ENCODE data around the gene TARS3.

- TF ChIP-seq CTCF (IDR thresholded peaks at IDR 0.05; ENCODE audit: extremely low read depth in 1 of 2, insufficient read depth in 1 of 2, low read depth in 1 of 2, low read length in 2 of 2), result no peak
- TF ChIP-seq JUN (IDR thresholded peaks at IDR 0.05; ENCODE audit: borderline replicate concordance, insufficient read depth, insufficient read length, low read depth), result no peak
- no peak for TF ChIP-seq POLR2A (IDR thresholded peaks at IDR 0.05; ENCODE audit: low read depth, low read length)
- TF ChIP-seq MAX (IDR thresholded peaks at IDR 0.05; ENCODE audit: insufficient read depth, insufficient read length), result no peak
- no peak for TF ChIP-seq POLR2AphosphoS5 (IDR thresholded peaks at IDR 0.05; ENCODE audit: insufficient read depth, low read depth, low read length)
- TF ChIP-seq MYC (IDR thresholded peaks at IDR 0.05; ENCODE audit: low read depth, low read length), result no peak
These were observed 109.5 kb downstream of the TARS3 start for GRCh38 chr15:101614761-101615160.
